ENCODE results near the gene NXPH1. TPM values are rescaled to one million over a fixed set of nuclear protein-coding genes. Genes with fewer than 3 reads are reported as not detected.

The NXPH1 gene
- total and polyA plus RNA-seq, 2 experiments from 2014 or later: 0.45 to 3.0 TPM

GRCh38 chr7:8408871-8409270 is 24.5 kb upstream of the NXPH1 start (continued):
- TF ChIP-seq REST (IDR thresholded peaks at IDR 0.05; ENCODE audit: unreplicated experiment): no peak
- TF ChIP-seq ZNF331 (CRISPR knock-in tag; IDR thresholded peaks at IDR 0.05; ENCODE audit: low read depth): no peak
- no peak for TF ChIP-seq CTCF (conservative IDR thresholded peaks at IDR 0.05; ENCODE audit: low read depth in 2 of 2)
- TF ChIP-seq EZH2 (IDR thresholded peaks at IDR 0.05; ENCODE audit: low read depth, unreplicated experiment): no peak
- no peak for TF ChIP-seq ETS1 (IDR thresholded peaks at IDR 0.05)
- TF ChIP-seq CREB1 (CRISPR knock-in tag; IDR thresholded peaks at IDR 0.05; ENCODE audit: low read depth): no peak
- TF ChIP-seq STAT1 (IDR thresholded peaks at IDR 0.05; ENCODE audit: unreplicated experiment): no peak
- no peak for TF ChIP-seq POLR2AphosphoS5 (IDR thresholded peaks at IDR 0.05; ENCODE audit: low read depth)
- TF ChIP-seq ZNF114 (CRISPR knock-in tag; IDR thresholded peaks at IDR 0.05): no peak
- TF ChIP-seq JUNB (IDR thresholded peaks at IDR 0.05; ENCODE audit: unreplicated experiment): no peak
- no peak for TF ChIP-seq NANOG (IDR thresholded peaks at IDR 0.05; ENCODE audit: borderline replicate concordance)
- TF ChIP-seq EZH2phosphoT487 (IDR thresholded peaks at IDR 0.05; ENCODE audit: unreplicated experiment): no peak

GRCh38 chr7:8411103-8411502 is 22.3 kb upstream of the NXPH1 start:
- no peak overlapping the region for H2AFZ ChIP-seq
- peaks cover 2% of the 10 kb centered on the region for H3K27me3 Mint-ChIP-seq (ENCODE audit: insufficient read depth, low read depth, poor library complexity)
- no peaks in the 10 kb centered on the region for H3K36me3 ChIP-seq (ENCODE audit: insufficient read depth)
- TF ChIP-seq ZNF114 (CRISPR knock-in tag; IDR thresholded peaks at IDR 0.05) (no peak), CREB1 (CRISPR knock-in tag; IDR thresholded peaks at IDR 0.05; ENCODE audit: low read depth) (no peak), REST (IDR thresholded peaks at IDR 0.05; ENCODE audit: unreplicated experiment) (no peak), EZH2phosphoT487 (IDR thresholded peaks at IDR 0.05; ENCODE audit: unreplicated experiment) (no peak), POLR2AphosphoS5 (IDR thresholded peaks at IDR 0.05; ENCODE audit: low read depth) (no peak), CTCF (conservative IDR thresholded peaks at IDR 0.05; ENCODE audit: low read depth in 2 of 2) (no peak), STAT1 (IDR thresholded peaks at IDR 0.05; ENCODE audit: unreplicated experiment) (no peak), NANOG (IDR thresholded peaks at IDR 0.05; ENCODE audit: borderline replicate concordance) (no peak), JUNB (IDR thresholded peaks at IDR 0.05; ENCODE audit: unreplicated experiment) (no peak), ETS1 (IDR thresholded peaks at IDR 0.05) (no peak)

More at GRCh38 chr7:8411103-8411502, 22.3 kb upstream of the NXPH1 start:
- H3K4me2 ChIP-seq: no peak overlapping the region
- no peaks in the 10 kb centered on the region for H4K20me1 ChIP-seq (replicated peaks; ENCODE audit: insufficient read depth)
- Mint-ChIP-seq H3K4me3 (no peak overlapping the region), H3K36me3 (ENCODE audit: low read depth) (peaks cover 4% of the 10 kb centered on the region; the same call in 1 of the 3 replicates), H3K9me3 (no peaks in the 10 kb centered on the region), H3K27ac (no peak overlapping the region), H3K4me1 (peaks cover 10% of the 10 kb centered on the region)
- no peaks in the 10 kb centered on the region for H3F3A ChIP-seq (replicated peaks; ENCODE audit: low read depth)
- DNase-seq (ENCODE audit: low spot score) (no peak), ATAC-seq (no peak)
- H3K4me1 ChIP-seq (ENCODE audit: insufficient read depth): no peaks in the 10 kb centered on the region
- no peaks in the 10 kb centered on the region for H3K27me3 ChIP-seq (ENCODE audit: insufficient read depth)
- no peaks in the 10 kb centered on the region for H3K79me2 ChIP-seq (replicated peaks; ENCODE audit: insufficient read depth)
- H3K4me3 ChIP-seq: no peak overlapping the region
- H3K27ac ChIP-seq (ENCODE audit: low read depth): no peak overlapping the region
- peaks cover 12% of the 10 kb centered on the region; the same call in 1 of the 2 replicates for H3K9me2 ChIP-seq (ENCODE audit: insufficient read depth)
